Fibroblast of skin of left biceps (primary cell): ENCODE measurements around the gene TFF3.

Experiments
- DNase-seq, 2 experiments: peaks; one replicate each; pipeline ENCODE4 v3.0.0-alpha.2; 2013; ENCODE audit warnings: low read depth in 2 of 2

TFF3 gene

GRCh38 chr21:42289926-42290325, 25.3 kb downstream of the TFF3 start:
- no peak for DNase-seq

- DNase-seq, result no peak
Observed at GRCh38 chr21:42288962-42289361, 26.2 kb downstream of the TFF3 start.

GRCh38 chr21:42287193-42288083, 27.8 kb downstream of the TFF3 start:
- no peak for DNase-seq

- no peak for DNase-seq
Observed at GRCh38 chr21:42286416-42286815, 28.8 kb downstream of the TFF3 start.

- DNase-seq, result no peak
Observed at GRCh38 chr21:42285569-42286245, 29.5 kb downstream of the TFF3 start.

GRCh38 chr21:42282715-42283114, 32.5 kb downstream of the TFF3 start:
- no peak for DNase-seq

- no peak for DNase-seq
Observed at GRCh38 chr21:42282021-42282420, 33.2 kb downstream of the TFF3 start.

- DNase-seq, result no peak
Observed at GRCh38 chr21:42281181-42281680, 34.0 kb downstream of the TFF3 start.

GRCh38 chr21:42280356-42281180, 34.6 kb downstream of the TFF3 start:
- DNase-seq, result no peak

GRCh38 chr21:42279888-42280287, 35.3 kb downstream of the TFF3 start:
- no peak for DNase-seq

- no peak for DNase-seq
Observed at GRCh38 chr21:42279341-42279871, 35.8 kb downstream of the TFF3 start.

GRCh38 chr21:42278451-42279149, 36.6 kb downstream of the TFF3 start:
- no peak for DNase-seq

- no peak for DNase-seq
Observed at GRCh38 chr21:42277593-42277992, 37.6 kb downstream of the TFF3 start.

- no peak for DNase-seq
Observed at GRCh38 chr21:42276526-42277154, 38.6 kb downstream of the TFF3 start.

GRCh38 chr21:42276076-42276475, 39.1 kb downstream of the TFF3 start:
- no peak for DNase-seq

GRCh38 chr21:42272984-42273600, 42.1 kb downstream of the TFF3 start:
- no peak for DNase-seq

- no peak for DNase-seq
Observed at GRCh38 chr21:42272109-42272962, 42.9 kb downstream of the TFF3 start.

- DNase-seq, result no peak
Observed at GRCh38 chr21:42271065-42271464, 44.1 kb downstream of the TFF3 start.

GRCh38 chr21:42269386-42269785, 45.8 kb downstream of the TFF3 start:
- no peak for DNase-seq
